ENCODE results near the gene ADARB1. TPM values are rescaled to one million over a fixed set of nuclear protein-coding genes. Genes with fewer than 3 reads are reported as not detected.

Gene ADARB1
- total and polyA plus RNA-seq, 2 of the 8 experiments (the other 6 are each of a cell fraction or from before 2014, with no cell fraction given) = 4.7 to 14.9 TPM

DNA sequence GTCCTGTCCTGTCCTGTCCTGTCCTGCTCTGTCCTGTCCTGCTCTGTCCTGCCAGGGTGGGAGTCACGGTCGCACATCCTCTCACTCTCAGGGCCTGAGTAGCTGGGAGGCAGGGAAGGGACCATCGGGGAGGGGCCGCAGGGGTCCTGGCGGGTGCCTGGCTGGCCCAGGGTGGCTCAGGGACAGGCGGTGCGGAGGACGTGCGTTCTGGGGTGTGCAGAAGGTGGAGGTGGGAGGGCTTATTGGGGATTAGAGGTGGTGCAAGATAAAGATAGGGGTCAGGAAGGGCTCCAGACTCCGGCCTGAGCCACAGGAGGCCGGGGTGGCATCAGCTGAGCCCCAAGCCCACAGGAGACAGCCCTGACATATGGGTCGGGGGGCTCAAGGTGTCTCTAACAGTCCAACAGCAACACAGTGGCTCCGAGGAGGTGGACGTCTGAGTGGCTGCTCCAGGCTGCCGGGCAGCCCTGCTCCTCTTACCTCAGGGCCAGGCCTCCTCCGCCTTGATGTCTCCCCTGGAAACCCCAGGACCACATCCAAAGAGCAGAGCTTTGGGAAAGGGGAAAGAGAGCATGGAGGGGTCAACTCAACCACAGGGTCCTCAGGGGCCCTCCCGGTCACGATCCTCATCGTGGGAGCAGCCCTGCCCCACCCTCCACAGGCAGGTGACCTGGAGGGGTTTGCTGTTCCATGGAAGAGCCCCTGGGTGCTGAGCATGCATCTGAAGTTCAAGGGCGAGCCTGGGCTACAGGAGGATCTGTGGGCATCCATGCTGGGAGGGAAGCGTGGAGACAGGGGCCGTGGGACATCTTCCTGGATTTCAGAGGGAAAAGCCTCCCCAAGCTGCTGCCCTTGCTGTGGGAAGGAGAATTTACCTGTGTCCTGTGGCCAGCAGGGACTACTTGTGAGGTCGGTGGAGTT, 39.6 kb upstream of the ADARB1 start:
- FAIRE-seq (no peak), DNase-seq (ENCODE audit: low read depth in 1 of 2, low spot score in 2 of 2) (no peak)
- H4K20me1 ChIP-seq (replicated peaks in 1 of 2; ENCODE audit: control insufficient read depth in 1 of 2, insufficient read depth in 2 of 2, low read length in 2 of 2) = no peaks in the 10 kb centered on the region
- CTCF ChIA-PET (ENCODE audit: partially characterized antibody) = interaction anchor here (0.6 to 1.5 kb wide), 6 partner anchors 8 to 103 kb away, joined by 3 to 7 read pairs (median 3); no protein-coding TSS in a partner anchor
- H3K23me2 ChIP-seq (ENCODE audit: low read depth, low read length) = no peaks in the 10 kb centered on the region
- 0 out of 2 replicates have a peak overlapping the region, but pooled peaks have one; percentile 9 for H2BK12ac ChIP-seq (ENCODE audit: low read depth, low read length)
- peak overlapping the region; percentile 52; the same call in 1 of the 2 replicates for H2BK5ac ChIP-seq (ENCODE audit: low read depth, low read length)
- POLR2A ChIA-PET (ENCODE audit: partially characterized antibody) = interaction anchor here (0.8 kb wide), 1 partner anchor 16 kb away, joined by 4 read pairs; no protein-coding TSS in a partner anchor
- H3K9me3 ChIP-seq (ENCODE audit: insufficient read depth in 2 of 2, low read depth in 1 of 2, low read length in 1 of 2) = no peaks in the 10 kb centered on the region
- H3K27me3 ChIP-seq (replicated peaks in 1 of 4; ENCODE audit: control insufficient read depth in 3 of 4, extremely low read depth in 1 of 4, insufficient read depth in 3 of 4, low read length in 3 of 4) = peaks cover 0 to 6% (median 3%) of the 10 kb centered on the region in 4 experiments; a peak in 4 of 7 replicates
- H3K36me3 ChIP-seq (ENCODE audit: control insufficient read depth in 2 of 4, insufficient read depth in 4 of 4, low read length in 3 of 4) = no peaks in the 10 kb centered on the region
- H3K4me3 ChIP-seq (ENCODE audit: extremely low read depth in 1 of 4, insufficient read depth in 2 of 4, low read depth in 3 of 4, low read length in 4 of 4) = no peak overlapping the region
- H3K18ac ChIP-seq (ENCODE audit: extremely low read depth, low read length) = no peak overlapping the region
- no peak overlapping the region for H3K56ac ChIP-seq (replicated peaks; ENCODE audit: insufficient read length, low read depth, low read length)
- no peak overlapping the region for H2BK20ac ChIP-seq (ENCODE audit: low read length)
- H3K23ac ChIP-seq (ENCODE audit: insufficient read length) = no peak overlapping the region
- no peak overlapping the region for H2BK120ac ChIP-seq (replicated peaks; ENCODE audit: low read depth, low read length)
- no peak overlapping the region for H2BK15ac ChIP-seq (ENCODE audit: low read length)
- H2AFZ ChIP-seq (ENCODE audit: low read length) = no peak overlapping the region
- no peak overlapping the region for H4K8ac ChIP-seq (ENCODE audit: extremely low read depth, insufficient read depth, low read length)
- WGBS, 2 experiments (ENCODE audit: extremely low coverage in 1 of 2, insufficient coverage in 1 of 2, insufficient read length in 1 of 2, insufficient replicate concordance in 2 of 2, low coverage in 1 of 2, low lambda C conversion rate in 2 of 2, missing lambda C conversion rate in 1 of 2) = 91% methylated on average over 23 of the region's 23 CpGs; no CpG with 5 or more reads in 1 of the 2 experiments
- H4K91ac ChIP-seq (replicated peaks; ENCODE audit: insufficient read length, low read length) = peak overlapping the region; percentile 29
- no peak overlapping the region for H3K4me2 ChIP-seq (ENCODE audit: insufficient read depth in 1 of 2, low read depth in 2 of 2, low read length in 2 of 2)
- H4K5ac ChIP-seq (ENCODE audit: insufficient read length, low read depth, low read length) = no peak overlapping the region
- H3K79me1 ChIP-seq (ENCODE audit: low read depth, low read length) = peaks cover under 1% of the 10 kb centered on the region; the same call in 1 of the 2 replicates
- no peak overlapping the region for H3K14ac ChIP-seq (ENCODE audit: insufficient read length)
- peak overlapping the region; percentile 53; the same call in 1 of the 2 replicates for H2AK5ac ChIP-seq (ENCODE audit: low read depth, low read length)
- H3K27ac ChIP-seq (ENCODE audit: low read depth, low read length) = no peak overlapping the region
- H3K4ac ChIP-seq (replicated peaks; ENCODE audit: insufficient read length, low read depth, low read length) = no peak overlapping the region
- H3K79me2 ChIP-seq (ENCODE audit: control insufficient read depth in 1 of 2, insufficient read depth in 2 of 2, low read length in 2 of 2) = no peaks in the 10 kb centered on the region
- peaks cover 7 to 30% (median 19%) of the 10 kb centered on the region in 4 experiments for H3K4me1 ChIP-seq (replicated peaks in 1 of 4; ENCODE audit: control insufficient read depth in 3 of 4, insufficient read depth in 4 of 4, low read length in 3 of 4)
- H3K9ac ChIP-seq (replicated peaks in 1 of 4; ENCODE audit: extremely low read depth in 1 of 4, low read depth in 3 of 4, low read length in 3 of 4) = no peak overlapping the region
- TF ChIP-seq BRCA1 (IDR thresholded peaks at IDR 0.05; ENCODE audit: low read depth, low read length) = no peak
- TF ChIP-seq SUZ12 (IDR thresholded peaks at IDR 0.05; ENCODE audit: low read length) = no peak
- no peak for TF ChIP-seq ZNF274 (IDR thresholded peaks at IDR 0.05; ENCODE audit: borderline replicate concordance, extremely low read depth, low read length)
- TF ChIP-seq ASH2L (IDR thresholded peaks at IDR 0.05; ENCODE audit: low read length) = no peak
- TF ChIP-seq RAD21 (IDR thresholded peaks at IDR 0.05 in 1 of 2, conservative IDR thresholded peaks at IDR 0.05 in 1 of 2; ENCODE audit: low read depth in 2 of 2, low read length in 2 of 2) = no peak
- TF ChIP-seq TAF7 (optimal IDR thresholded peaks at IDR 0.05; ENCODE audit: borderline replicate concordance, low read depth, low read length) = no peak
- TF ChIP-seq, protein P1, sequence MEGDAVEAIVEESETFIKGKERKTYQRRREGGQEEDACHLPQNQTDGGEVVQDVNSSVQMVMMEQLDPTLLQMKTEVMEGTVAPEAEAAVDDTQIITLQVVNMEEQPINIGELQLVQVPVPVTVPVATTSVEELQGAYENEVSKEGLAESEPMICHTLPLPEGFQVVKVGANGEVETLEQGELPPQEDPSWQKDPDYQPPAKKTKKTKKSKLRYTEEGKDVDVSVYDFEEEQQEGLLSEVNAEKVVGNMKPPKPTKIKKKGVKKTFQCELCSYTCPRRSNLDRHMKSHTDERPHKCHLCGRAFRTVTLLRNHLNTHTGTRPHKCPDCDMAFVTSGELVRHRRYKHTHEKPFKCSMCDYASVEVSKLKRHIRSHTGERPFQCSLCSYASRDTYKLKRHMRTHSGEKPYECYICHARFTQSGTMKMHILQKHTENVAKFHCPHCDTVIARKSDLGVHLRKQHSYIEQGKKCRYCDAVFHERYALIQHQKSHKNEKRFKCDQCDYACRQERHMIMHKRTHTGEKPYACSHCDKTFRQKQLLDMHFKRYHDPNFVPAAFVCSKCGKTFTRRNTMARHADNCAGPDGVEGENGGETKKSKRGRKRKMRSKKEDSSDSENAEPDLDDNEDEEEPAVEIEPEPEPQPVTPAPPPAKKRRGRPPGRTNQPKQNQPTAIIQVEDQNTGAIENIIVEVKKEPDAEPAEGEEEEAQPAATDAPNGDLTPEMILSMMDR (IDR thresholded peaks at IDR 0.05; ENCODE audit: control extremely low read depth in 1 of 3, insufficient read depth in 1 of 3, low read depth in 1 of 3, low read length in 3 of 3) = no peak
- no peak for TF ChIP-seq KDM5A (IDR thresholded peaks at IDR 0.05; ENCODE audit: low read length)

All from H1 (cell line).